Tibial nerve (tissue), 4 donors: ENCODE results near the gene CHPF.

Experiments used
- CTCF ChIP-seq, 5 experiments: fragments of 200-600 bp in 3 of 5; fragments of 450-650 bp in 2 of 5; sonication (generic) in 3 of 5; IDR thresholded peaks; one replicate each; pipeline ENCODE4 v1.5.1; 2016 to 2019; ENCODE audit warnings: antibody characterized with exemption in 5 of 5, mild to moderate bottlenecking in 3 of 5, moderate library complexity in 2 of 5
- EP300 ChIP-seq, 2 donors: sonication (generic); formaldehyde crosslinking; IDR thresholded peaks; one replicate each; pipeline ENCODE4 v1.6.1; 2017; ENCODE audit warnings: antibody characterized with exemption in 2 of 2, mild to moderate bottlenecking in 1 of 2
- POLR2A ChIP-seq, 2 donors: fragments of 450-650 bp; IDR thresholded peaks; one replicate each; pipeline ENCODE4 v1.6.1; 2017; ENCODE audit warnings: antibody characterized with exemption in 2 of 2, mild to moderate bottlenecking in 2 of 2, moderate library complexity in 2 of 2

GRCh38 chr2:219514196-219514761 lies 29.3 kb downstream of the CHPF start, which contains the start of gene ASIC4:
- TF ChIP-seq CTCF (IDR thresholded peaks at IDR 0.05) (no peak), POLR2A (IDR thresholded peaks at IDR 0.05) (no peak), EP300 (IDR thresholded peaks at IDR 0.05) (no peak)
